Small intestine (tissue), 7 donors: ENCODE results near the gene RADIL. TPM values are rescaled to one million over a fixed set of nuclear protein-coding genes. Genes with fewer than 3 reads are reported as not detected.
A peak's percentile ranks its signal among the peaks of the same experiment; 100 is the strongest.

ENCODE experiments used
- DNase-seq, 2 donors: peaks; one replicate each; pipeline versions ENCODE4 v3.0.0 to v3.0.0-alpha.2; 2013
- FAIRE-seq: peaks from 2 replicates; lab custom pipeline; 2012; peaks lifted over from hg19 to GRCh38; lab: Jason Lieb, UNC
- H3K27ac ChIP-seq, 3 donors: one replicate each; pipeline ENCODE4 v1.5.1; 2013; ENCODE audit warnings: low read length in 2 of 3, mild to moderate bottlenecking in 2 of 3, control low read depth in 1 of 3, inconsistent platforms in 1 of 3, low read depth in 1 of 3, moderate library complexity in 1 of 3
- H3K27me3 ChIP-seq, 3 donors: one replicate each; pipeline ENCODE4 v1.6.1; 2013; ENCODE audit warnings: low read length in 3 of 3, inconsistent platforms in 1 of 3; ENCODE audit not compliant: control insufficient read depth in 3 of 3, insufficient read depth in 3 of 3
- H3K36me3 ChIP-seq, 3 donors: one replicate each; pipeline ENCODE4 v1.6.1; 2013; ENCODE audit warnings: low read length in 3 of 3, inconsistent platforms in 1 of 3, low read depth in 1 of 3, mild to moderate bottlenecking in 1 of 3, moderate library complexity in 1 of 3; ENCODE audit not compliant: control insufficient read depth in 3 of 3, insufficient read depth in 2 of 3
- H3K4me1 ChIP-seq, 3 donors: one replicate each; pipeline ENCODE4 v1.6.1; 2013; ENCODE audit warnings: low read length in 2 of 3, inconsistent platforms in 1 of 3, low read depth in 1 of 3, mild to moderate bottlenecking in 1 of 3, moderate library complexity in 1 of 3; ENCODE audit not compliant: control insufficient read depth in 3 of 3, insufficient read depth in 2 of 3
- H3K4me3 ChIP-seq, 3 donors: one replicate each; pipeline ENCODE4 v1.5.1; 2013; ENCODE audit warnings: low read length in 3 of 3, control low read depth in 1 of 3, inconsistent platforms in 1 of 3, low read depth in 1 of 3, mild to moderate bottlenecking in 1 of 3, moderate library complexity in 1 of 3
- H3K9me3 ChIP-seq, 2 donors: one replicate each; pipeline ENCODE4 v1.6.1; 2013; ENCODE audit warnings: low read depth in 1 of 2, low read length in 1 of 2; ENCODE audit not compliant: control insufficient read depth in 2 of 2, insufficient read depth in 1 of 2
- WGBS, 3 donors: extraction: QIAGEN DNeasy Blood & Tissue Kit; methylation state at CpG; one replicate each; pipeline ENCODE4 v1.1.7; 2013; 5-methylcytosine and 5-hydroxymethylcytosine counted together
- polyA plus RNA-seq, 4 donors: library from polyadenylated mRNA; stranded (reverse) in 3 of 4; unstranded in 1 of 4; fragments of 200-250 nt in 3 of 4; fragments of 120-200 nt in 1 of 4; gene quantifications; one replicate each; pipeline versions ENCODE4 v1.2.1 to v1.2.3, GENCODE V29; 2013
- donor health status: healthy with polysubstance abuse.
- donor health status: control.
- donor health status: control.
- donor health status: Bipolar disorder and iron deficiency.
- donor health status: healthy.

The RADIL gene
- polyA plus RNA-seq, 4 donors: 0.18 to 3.2 (median 1.6) TPM; not detected in 1

GRCh38 chr7:4758111-4758510 lies 125.4 kb downstream of the RADIL start:
- Histone ChIP-seq H3K27me3 (no peaks in the 10 kb centered on the region), H3K4me3 (no peak overlapping the region), H3K9me3 (no peaks in the 10 kb centered on the region), H3K36me3 (peaks cover 14 to 95% (median 20%) of the 10 kb centered on the region in 3 donors), H3K27ac (no peak overlapping the region), H3K4me1 (no peaks in the 10 kb centered on the region)
- 96 to 97% (median 97%) methylated on average over 19 of the region's 19 CpGs for WGBS, 3 donors
- no peak for FAIRE-seq
- DNase-seq: no peak

GRCh38 chr7:4755045-4755444 lies 128.5 kb downstream of the RADIL start:
- peaks cover 10 to 89% (median 14%) of the 10 kb centered on the region in 3 donors for H3K36me3 ChIP-seq
- H3K4me1 ChIP-seq: no peaks in the 10 kb centered on the region
- no peaks in the 10 kb centered on the region for H3K27me3 ChIP-seq
- DNase-seq: no peak
- H3K4me3 ChIP-seq: no peak overlapping the region
- H3K9me3 ChIP-seq: no peaks in the 10 kb centered on the region
- no peak for FAIRE-seq
- 94 to 97% (median 95%) methylated on average over 24 of the region's 24 CpGs for WGBS, 3 donors
- no peak overlapping the region for H3K27ac ChIP-seq

- FAIRE-seq: no peak
- H3K9me3 ChIP-seq: no peaks in the 10 kb centered on the region
- no peak for DNase-seq
- H3K36me3 ChIP-seq: peaks cover 10 to 89% (median 14%) of the 10 kb centered on the region in 3 donors
- 92 to 96% (median 95%) methylated on average over 36 of the region's 36 CpGs for WGBS, 3 donors
- H3K27ac ChIP-seq: no peak overlapping the region
- no peaks in the 10 kb centered on the region for H3K27me3 ChIP-seq
- no peak overlapping the region for H3K4me3 ChIP-seq
- H3K4me1 ChIP-seq: no peaks in the 10 kb centered on the region
Measured at GRCh38 chr7:4754433-4755010, 129.0 kb downstream of the RADIL start.

- Histone ChIP-seq H3K27ac (no peak overlapping the region), H3K4me1 (no peaks in the 10 kb centered on the region), H3K9me3 (no peaks in the 10 kb centered on the region), H3K4me3 (no peak overlapping the region), H3K36me3 (peaks cover 10 to 89% (median 14%) of the 10 kb centered on the region in 3 donors), H3K27me3 (no peaks in the 10 kb centered on the region)
- WGBS, 3 donors: 52 to 55% (median 53%) methylated on average over 27 to 31 of the region's 31 CpGs
- no peak for FAIRE-seq
- peak; percentile 80 to 87 for DNase-seq
Measured at GRCh38 chr7:4753598-4754432, 129.7 kb downstream of the RADIL start.

GRCh38 chr7:4751398-4751947 lies 132.0 kb downstream of the RADIL start:
- FAIRE-seq: no peak
- Histone ChIP-seq H3K4me3 (no peak overlapping the region), H3K27ac (no peak overlapping the region), H3K4me1 (peaks cover 0 to 21% (median 4%) of the 10 kb centered on the region in 3 donors), H3K27me3 (no peaks in the 10 kb centered on the region), H3K36me3 (peaks cover 4 to 85% (median 5%) of the 10 kb centered on the region in 3 donors), H3K9me3 (no peaks in the 10 kb centered on the region)
- DNase-seq: no peak
- WGBS, 3 donors: 90 to 95% (median 95%) methylated on average over 20 of the region's 20 CpGs

GRCh38 chr7:4749798-4750197 lies 133.7 kb downstream of the RADIL start:
- FAIRE-seq: no peak
- H3K4me3 ChIP-seq: no peak overlapping the region
- H3K4me1 ChIP-seq: peaks cover 0 to 33% (median 4%) of the 10 kb centered on the region in 3 donors
- no peak overlapping the region for H3K27ac ChIP-seq
- H3K36me3 ChIP-seq: peaks cover 0 to 73% (median 3%) of the 10 kb centered on the region in 3 donors
- H3K9me3 ChIP-seq: no peaks in the 10 kb centered on the region
- no peaks in the 10 kb centered on the region for H3K27me3 ChIP-seq
- 85 to 94% (median 93%) methylated on average over 12 to 15 of the region's 15 CpGs for WGBS, 3 donors
- no peak for DNase-seq

- Histone ChIP-seq H3K27me3 (no peaks in the 10 kb centered on the region), H3K27ac (peak overlapping the region in 1 of 3 donors; percentile 4), H3K36me3 (peaks cover 0 to 68% (median 0%) of the 10 kb centered on the region in 3 donors), H3K4me3 (no peak overlapping the region), H3K9me3 (no peaks in the 10 kb centered on the region), H3K4me1 (peaks cover 0 to 37% (median 5%) of the 10 kb centered on the region in 3 donors)
- DNase-seq: no peak
- FAIRE-seq: no peak
- WGBS, 3 donors: 89 to 98% (median 96%) methylated on average over 11 to 14 of the region's 14 CpGs
Measured at GRCh38 chr7:4749363-4749762, 134.2 kb downstream of the RADIL start.
